ENCODE results near the gene DNHD1.

GRCh38 chr11:6452219-6452618 lies 44.9 kb upstream of the DNHD1 start:
- TF ChIP-seq CTCF (IDR thresholded peaks at IDR 0.05; ENCODE audit: poor library complexity) (no peak), EZH2 (IDR thresholded peaks at IDR 0.05; ENCODE audit: borderline replicate concordance) (no peak)

Data from hepatocyte (in vitro differentiated cells).